ENCODE measurements around the gene AGPAT1.

Gene AGPAT1

GRCh38 chr6:32173051-32173727 lies 2.7 kb downstream of the AGPAT1 start:
- DNase-seq (ENCODE audit: low read depth in 1 of 2, low spot score in 1 of 2): no peak

DNA sequence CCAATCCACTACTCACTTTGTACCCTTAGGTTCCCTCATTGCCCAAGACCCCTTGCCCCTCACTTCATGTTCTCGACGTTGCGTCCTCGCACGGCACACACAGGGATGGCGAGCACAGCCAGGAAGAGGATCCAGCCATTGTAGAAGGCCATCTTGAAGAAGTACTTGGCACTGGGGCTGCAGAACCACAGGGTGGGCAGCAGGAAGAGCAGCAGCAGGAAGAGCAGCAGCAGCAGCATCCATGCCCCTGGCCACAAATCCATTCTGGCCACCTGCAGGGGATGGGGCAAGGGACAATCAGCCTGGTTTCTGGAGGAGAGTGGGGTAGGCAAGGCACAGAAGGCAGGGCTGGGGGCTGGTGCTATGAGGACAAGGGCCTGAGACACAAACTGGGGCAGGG lies 4.7 kb downstream of the AGPAT1 start:
- no peak for DNase-seq (ENCODE audit: low read depth in 1 of 2, low spot score in 1 of 2)

DNA sequence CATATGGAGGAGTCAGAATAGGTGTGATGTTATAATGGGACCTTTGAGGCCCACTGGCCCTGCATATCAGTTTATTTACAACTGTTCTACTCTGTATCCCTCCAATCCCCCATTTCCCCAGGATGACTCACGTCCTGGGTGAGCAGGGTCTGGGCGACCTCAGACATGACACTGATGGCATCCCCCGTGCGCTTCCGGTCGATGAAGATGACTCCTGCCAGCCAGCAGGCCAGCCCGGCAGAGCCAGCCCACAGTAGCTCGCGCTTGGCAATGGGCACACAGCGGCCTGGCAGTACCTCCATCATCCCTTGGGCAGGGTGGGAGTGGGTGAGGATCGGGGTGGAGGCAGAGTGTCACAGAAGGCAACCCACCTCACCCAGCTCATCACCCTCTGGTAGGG lies 5.6 kb downstream of the AGPAT1 start:
- DNase-seq (ENCODE audit: low read depth in 1 of 2, low spot score in 1 of 2): no peak

GRCh38 chr6:32168807-32169591 lies 6.9 kb downstream of the AGPAT1 start:
- DNase-seq (ENCODE audit: low read depth in 1 of 2, low spot score in 1 of 2): no peak

DNA sequence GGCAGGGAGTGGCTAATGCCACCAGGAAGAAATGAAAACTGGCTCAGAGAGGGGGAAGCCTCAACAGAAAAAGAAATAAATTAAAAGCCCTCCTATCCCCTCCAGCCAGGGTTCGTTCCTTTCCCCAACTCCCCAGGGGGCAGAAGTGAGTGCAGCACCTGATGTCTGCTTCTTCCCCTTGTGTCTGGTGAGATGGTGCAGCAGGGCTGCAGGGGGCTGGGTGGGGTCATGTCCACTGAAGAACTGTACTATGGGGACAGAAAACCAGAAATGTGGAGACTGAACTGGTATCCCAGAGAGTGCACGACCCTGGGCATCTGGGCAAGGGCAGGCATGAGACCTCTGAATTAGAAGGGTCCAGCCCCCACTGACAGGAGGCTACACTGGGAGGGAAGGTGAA lies 7.5 kb downstream of the AGPAT1 start:
- no peak for DNase-seq (ENCODE audit: low read depth in 1 of 2, low spot score in 1 of 2)

DNA sequence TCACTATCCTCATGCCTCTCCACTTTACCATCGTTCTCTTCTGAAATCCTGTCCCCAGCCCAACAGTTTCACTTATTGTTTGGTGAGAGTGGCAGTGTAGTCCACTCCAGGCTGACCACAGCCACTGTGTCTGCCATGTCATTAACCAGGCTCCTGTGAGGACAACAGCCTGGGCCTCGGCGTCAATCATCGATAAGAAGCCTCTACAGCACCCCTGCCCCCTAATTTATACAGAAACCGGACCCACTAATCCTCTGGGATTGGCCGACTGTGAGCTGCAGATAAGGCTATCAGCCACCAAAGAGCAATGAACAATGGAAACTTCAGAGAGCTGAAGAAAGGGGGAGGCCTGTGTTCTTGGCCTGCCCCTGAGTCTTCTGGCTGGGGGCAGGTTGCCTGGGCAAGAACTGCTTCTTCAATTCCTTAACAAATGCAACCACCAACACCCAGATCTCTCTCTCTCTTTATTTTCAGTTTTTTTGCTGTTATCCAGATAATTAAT lies 8.1 kb downstream of the AGPAT1 start:
- no peak for DNase-seq (ENCODE audit: low read depth in 1 of 2, low spot score in 1 of 2)

- DNase-seq (ENCODE audit: low read depth in 1 of 2, low spot score in 1 of 2): no peak
Measured at GRCh38 chr6:32167154-32167760, 8.6 kb downstream of the AGPAT1 start.

- no peak for DNase-seq (ENCODE audit: low read depth in 1 of 2, low spot score in 1 of 2)
Measured at GRCh38 chr6:32166411-32167061, 9.3 kb downstream of the AGPAT1 start.

DNA sequence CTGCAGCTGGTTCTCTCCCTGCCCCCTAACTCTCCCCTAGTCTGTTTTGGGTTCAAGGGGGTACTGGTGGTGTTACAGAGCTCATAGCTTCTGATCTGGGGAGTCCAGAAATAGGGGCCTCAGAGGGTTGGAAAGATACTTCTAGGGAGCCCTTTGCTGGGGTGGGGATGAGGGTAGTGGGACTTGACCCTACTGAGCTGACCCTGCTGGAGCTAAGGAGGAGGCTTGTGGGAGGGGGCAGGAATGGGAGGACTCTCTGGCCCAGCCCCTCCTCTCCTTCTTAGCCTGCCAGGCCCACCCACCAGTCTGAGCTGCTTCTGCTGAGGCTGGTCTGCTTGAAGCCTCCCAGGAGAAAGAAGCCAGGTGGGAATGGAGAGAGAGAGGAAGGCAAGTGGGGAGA lies 11.6 kb downstream of the AGPAT1 start, which contains the start of gene EGFL8:
TSS of gene EGFL8 (plus strand) at position 301 of the 400 bp plus-strand sequence. CDS start 1,571 bp downstream, outside the sequence.
- no peak for DNase-seq (ENCODE audit: low read depth in 1 of 2, low spot score in 1 of 2)

DNA sequence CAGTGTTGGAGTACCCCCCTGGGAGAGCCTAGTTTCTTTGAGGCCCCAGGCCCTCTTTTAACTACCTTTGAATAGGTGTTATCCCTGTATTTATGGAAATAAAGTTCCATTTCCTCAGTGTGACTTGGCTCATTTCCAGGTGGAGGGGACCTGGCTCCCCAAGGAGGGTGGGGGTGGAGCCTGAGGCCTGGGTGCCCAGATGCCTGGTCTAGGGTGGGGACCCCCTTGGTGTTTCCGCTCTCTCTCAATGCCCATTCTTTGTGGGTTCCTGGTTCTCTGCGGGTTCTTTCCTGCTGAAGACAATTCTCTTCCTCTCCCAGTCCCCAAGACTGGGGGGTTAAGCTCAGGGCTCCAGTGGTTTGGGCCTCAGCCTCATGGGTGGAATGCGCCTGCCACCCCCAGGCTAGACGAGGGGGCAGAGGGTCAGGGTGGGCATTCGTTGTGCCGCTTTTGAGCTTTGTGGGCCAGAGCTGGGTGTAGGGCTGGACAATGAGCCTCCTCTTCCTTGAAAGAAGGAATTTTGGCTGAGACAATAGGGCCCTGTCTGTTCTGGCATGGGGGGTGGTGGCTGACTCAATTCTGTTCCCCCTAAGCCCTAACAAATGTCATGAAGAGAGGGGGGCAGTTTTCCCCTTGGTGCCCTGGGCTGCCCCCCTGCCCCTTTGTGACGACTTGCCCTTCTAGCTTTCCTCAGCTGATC lies 12.2 kb downstream of the AGPAT1 start:
- no peak for DNase-seq (ENCODE audit: low read depth in 1 of 2, low spot score in 1 of 2)

DNA sequence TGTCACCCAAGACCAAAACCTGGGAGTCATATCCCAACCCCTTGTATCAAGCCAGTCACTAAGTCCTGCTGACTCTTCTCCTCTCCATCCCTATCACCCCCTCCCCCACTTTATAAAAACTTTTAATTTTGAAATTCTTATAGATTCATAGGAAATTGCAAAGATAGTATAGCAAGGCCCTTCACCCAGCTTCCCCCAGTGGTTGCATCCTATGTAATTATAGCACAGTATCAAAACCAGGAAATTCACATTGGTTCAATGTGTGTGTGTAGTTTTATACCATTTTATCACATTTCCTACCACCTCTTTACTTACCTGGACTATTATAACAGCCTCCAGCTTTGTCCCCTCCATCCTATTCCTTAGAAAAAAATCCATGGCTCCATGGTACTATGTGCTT lies 17.8 kb downstream of the AGPAT1 start:
- DNase-seq (ENCODE audit: low read depth in 1 of 2, low spot score in 1 of 2): no peak

DNA sequence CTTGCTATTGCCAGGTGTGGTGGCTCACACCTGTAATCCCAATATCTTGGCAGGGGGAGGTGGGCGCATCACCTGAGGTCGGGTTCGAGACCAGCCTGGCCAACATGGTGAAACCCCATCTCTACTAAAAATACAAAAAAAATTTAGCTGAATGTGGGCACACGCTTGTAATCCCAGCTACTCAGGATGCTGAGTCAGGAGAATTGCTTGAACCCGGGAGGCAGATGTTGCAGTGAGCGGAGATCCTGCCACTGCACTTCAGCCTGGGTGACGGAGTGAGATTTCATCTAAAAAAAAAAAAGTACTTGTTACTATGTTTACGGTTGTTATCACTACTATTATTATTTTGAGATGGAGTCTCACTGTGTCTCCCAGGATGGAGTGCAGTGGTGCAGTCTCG lies 19.0 kb downstream of the AGPAT1 start:
- DNase-seq (ENCODE audit: low read depth in 1 of 2, low spot score in 1 of 2): no peak

- DNase-seq (ENCODE audit: low read depth in 1 of 2, low spot score in 1 of 2): peak; percentile 16 to 28
Measured at GRCh38 chr6:32154514-32155161, 21.2 kb downstream of the AGPAT1 start.

DNA sequence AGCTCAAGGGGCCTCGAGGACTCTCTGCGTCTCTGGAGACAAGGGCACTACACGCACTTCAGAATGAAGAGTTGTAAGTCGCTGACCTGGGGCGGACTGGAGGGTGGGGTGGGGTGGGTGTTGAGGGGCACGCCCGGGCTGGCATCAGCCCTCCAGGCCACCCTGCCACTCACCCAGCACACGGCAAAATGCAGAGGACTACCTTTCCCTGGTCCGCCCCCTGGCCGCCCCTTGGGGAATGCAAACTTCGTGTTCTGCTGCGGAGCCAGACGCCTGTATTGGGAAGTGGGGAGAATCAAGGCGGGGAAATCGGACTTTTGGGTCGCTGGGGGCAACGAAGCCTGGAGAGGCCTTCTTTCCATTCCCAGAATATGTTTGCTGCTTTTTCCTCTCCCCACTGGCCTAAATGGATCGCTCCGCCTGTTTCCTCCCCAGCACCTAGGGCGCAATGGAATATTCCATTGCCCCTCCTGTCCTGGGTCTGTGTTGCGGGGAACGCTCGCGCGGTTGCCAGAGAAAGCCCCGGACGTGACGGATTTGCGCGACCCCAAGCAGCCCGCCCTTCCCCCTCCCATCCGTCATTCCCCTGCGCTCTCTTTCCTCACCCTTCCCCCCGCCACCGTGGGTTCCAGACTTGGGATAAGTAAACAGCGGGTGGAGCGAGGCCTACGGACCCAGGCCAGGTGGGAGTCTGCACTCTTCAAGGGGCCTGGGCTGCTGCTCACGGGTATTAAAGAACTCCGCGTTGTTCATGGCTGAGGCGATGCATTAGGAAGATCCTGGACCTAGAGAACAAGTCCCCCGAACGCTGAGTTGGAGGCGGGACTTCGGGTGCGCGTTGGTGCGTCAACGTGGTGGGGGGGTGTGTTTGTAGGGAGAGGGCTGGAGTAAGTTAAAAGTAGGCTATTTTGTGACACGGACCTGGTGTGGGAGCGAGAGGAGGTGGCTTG lies 22.0 kb downstream of the AGPAT1 start, which contains the start of gene PPT2:
TSS of gene PPT2 (plus strand) at position 578 of the 950 bp plus-strand sequence. CDS start 454 bp downstream, outside the sequence.
- DNase-seq (ENCODE audit: low read depth in 1 of 2, low spot score in 1 of 2): peak; percentile 28 to 36

DNA sequence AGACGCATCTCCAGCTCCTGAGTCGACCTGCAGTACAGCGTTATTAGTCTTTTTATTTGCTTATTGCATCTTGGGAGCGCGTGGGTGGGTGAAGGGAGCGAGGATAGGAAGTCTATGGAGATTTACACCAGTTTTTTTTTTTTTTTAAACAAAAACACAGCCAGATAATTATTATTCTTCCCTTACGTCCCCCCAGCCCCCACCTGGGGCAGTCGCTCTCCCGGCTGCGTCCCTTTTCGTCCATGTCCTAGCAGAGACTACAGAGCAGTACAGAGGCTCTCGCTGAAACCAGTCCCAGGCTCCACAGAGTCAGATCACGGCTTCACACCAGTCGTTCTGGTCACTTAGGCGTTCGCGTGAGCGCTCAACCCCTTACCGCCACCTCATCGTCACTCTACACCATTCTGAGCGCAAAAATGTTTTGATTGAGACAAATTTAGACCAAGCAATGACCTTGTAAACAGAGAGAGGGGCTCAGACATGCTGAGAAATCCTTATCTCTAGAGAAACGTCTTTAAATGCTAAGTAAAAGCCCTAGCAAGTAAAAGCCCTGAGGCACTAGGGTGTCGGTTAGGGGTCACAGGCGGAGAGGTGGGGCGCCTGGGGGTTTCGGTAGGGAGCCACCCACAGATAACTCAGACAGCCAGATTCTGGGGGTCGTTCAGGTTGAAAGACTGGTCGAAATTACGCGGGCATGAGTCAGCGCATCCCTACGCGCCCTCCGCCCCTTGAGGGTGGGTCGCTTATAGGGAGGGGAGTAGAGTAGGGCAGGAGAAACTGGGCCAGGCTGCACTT lies 22.9 kb downstream of the AGPAT1 start:
- DNase-seq (ENCODE audit: low read depth in 1 of 2, low spot score in 1 of 2): no peak

- no peak for DNase-seq (ENCODE audit: low read depth in 1 of 2, low spot score in 1 of 2)
Measured at GRCh38 chr6:32151863-32152768, 23.8 kb downstream of the AGPAT1 start, which contains the start of gene PRRT1. Gene PRRT1, minus strand, starts transcription at chr6:32151939. Its CDS starts 112 bp downstream, at chr6:32151827.
